HG02938 (cell line): ENCODE data around the gene PHRF1.
"Not testable (repeated sequence)": the region's sequence is repeated elsewhere in the genome, so short reads cannot be mapped to it uniquely, and the experiment has no call there.

Source experiments
- ATAC-seq: cut with Tn5 transposase; IDR thresholded peaks from one replicate; pipeline ENCODE4 v1.9.1; 2021; ENCODE audit warnings: mild to moderate bottlenecking, moderate library complexity; ENCODE audit not compliant: unreplicated experiment

The PHRF1 gene

GRCh38 chr11:650482-650881 lies 74.2 kb downstream of the PHRF1 start:
- ATAC-seq, result no peak

DNA sequence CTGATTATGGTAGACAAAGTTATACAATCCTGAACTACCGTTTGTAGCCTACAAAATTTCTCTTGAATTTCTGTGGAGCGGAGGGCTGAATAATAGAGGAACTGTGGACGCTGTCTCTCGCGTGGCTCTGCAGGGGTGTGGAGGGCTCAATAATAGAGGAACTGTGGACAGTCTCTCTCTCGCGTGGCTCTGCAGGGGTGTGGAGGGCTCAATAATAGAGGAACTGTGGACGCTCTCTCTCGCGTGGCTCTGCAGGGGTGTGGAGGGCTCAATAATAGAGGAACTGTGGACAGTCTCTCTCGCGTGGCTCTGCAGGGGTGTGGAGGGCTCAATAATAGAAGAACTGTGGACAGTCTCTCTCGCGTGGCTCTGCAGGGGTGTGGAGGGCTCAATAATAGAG lies 76.9 kb downstream of the PHRF1 start:
- not testable (repeated sequence) for ATAC-seq

- ATAC-seq, result no peak
Measured at GRCh38 chr11:653837-654236, 77.6 kb downstream of the PHRF1 start.

GRCh38 chr11:654444-654843 lies 78.2 kb downstream of the PHRF1 start:
- not testable (repeated sequence) for ATAC-seq

GRCh38 chr11:655036-655726 lies 78.9 kb downstream of the PHRF1 start:
- no peak for ATAC-seq

GRCh38 chr11:656426-656825 lies 80.2 kb downstream of the PHRF1 start:
- no peak for ATAC-seq

DNA sequence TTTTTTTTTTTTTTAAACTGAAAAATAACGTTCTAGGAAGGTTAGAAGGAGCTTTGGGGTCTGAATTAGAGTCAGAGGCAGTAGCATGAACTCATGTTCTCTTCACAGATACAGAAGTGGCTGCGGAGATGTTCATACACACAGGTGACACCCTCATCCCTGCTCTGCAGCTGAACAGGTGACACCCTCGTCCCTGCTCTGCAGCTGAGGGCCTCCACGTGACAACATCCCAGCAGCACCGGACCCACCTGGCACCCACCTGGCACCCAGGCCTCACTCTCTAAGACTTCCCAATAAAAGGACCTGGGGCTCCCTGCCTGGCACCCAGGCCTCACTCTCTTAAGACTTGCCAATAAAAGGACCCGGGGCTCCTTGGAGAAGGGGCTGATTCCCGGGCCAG lies 80.6 kb downstream of the PHRF1 start:
- no peak for ATAC-seq

GRCh38 chr11:657691-658126 lies 81.4 kb downstream of the PHRF1 start:
- ATAC-seq, result no peak

- ATAC-seq, result no peak
Measured at GRCh38 chr11:659532-660085, 83.3 kb downstream of the PHRF1 start.

GRCh38 chr11:660281-660680 lies 84.0 kb downstream of the PHRF1 start:
- no peak for ATAC-seq

DNA sequence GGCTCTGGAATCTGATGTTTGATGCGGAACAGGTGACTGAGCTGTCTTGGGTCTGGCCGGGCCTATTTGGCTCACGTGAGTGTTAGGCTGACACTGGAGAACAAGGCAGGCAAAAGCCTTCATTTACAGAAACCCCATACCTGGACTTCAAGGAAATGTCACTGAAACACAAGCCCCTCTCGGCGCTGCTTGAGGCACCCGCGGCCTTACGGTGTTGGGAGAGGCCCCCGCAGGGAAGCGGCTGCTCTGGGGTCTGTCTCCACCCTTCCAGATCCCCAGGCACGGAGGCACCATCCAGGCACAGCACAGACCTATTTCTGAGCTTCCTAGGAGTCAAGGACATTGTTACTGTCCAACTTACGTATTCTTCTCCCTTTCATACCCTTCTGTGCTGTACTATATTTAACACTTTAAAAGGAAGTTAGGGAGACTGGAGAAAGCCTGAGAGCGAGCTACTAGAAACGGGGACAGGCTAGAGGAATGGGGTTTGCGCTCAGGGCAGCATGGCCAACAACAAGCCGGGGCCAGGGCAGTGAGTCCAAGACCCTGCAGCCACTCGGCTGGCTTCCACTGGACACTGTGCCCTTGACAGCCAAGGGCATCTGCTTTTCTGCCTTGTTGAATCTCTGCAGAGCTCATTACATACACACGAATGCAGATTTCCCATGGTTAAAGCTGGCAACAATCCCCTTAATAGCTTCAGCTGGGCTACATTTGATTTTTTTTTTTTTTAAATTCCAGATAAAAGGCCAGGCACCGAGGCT lies 84.6 kb downstream of the PHRF1 start:
- ATAC-seq, result no peak
